Breast epithelium (tissue), 4 donors: Measurements from ENCODE around the gene SAFB. TPM values are rescaled to one million over a fixed set of nuclear protein-coding genes. Genes with fewer than 3 reads are reported as not detected.
A peak's percentile ranks its signal among the peaks of the same experiment; 100 is the strongest.

Experiments used
- DNase-seq, 2 donors: peaks; one replicate each; pipeline ENCODE4 v3.0.0-alpha.2; 2019; ENCODE audit warnings: low spot score in 2 of 2
- H3K27ac ChIP-seq, 2 donors: fragments of 200-600 bp; sonication (generic) in 1 of 2; one replicate each; pipeline ENCODE4 v1.5.1; 2016 to 2019; ENCODE audit warnings: mild to moderate bottlenecking in 1 of 2
- H3K27me3 ChIP-seq, 2 donors: fragments of 200-600 bp; sonication (generic) in 1 of 2; one replicate each; pipeline versions ENCODE4 v1.5.1 to v1.6.0; 2017 to 2019; ENCODE audit warnings: control low read depth in 1 of 2, mild to moderate bottlenecking in 1 of 2
- H3K36me3 ChIP-seq: fragments of 200-600 bp; one replicate; pipeline ENCODE4 v1.5.1; 2019
- H3K4me1 ChIP-seq, 2 donors: fragments of 200-600 bp; sonication (generic); one replicate each; pipeline ENCODE4 v1.5.1; 2016 to 2019; ENCODE audit warnings: control low read depth in 1 of 2
- H3K4me3 ChIP-seq, 3 donors: fragments of 200-600 bp; sonication (generic); 1 replicate in 2 of 3; 2 replicates in 1 of 3; pipeline ENCODE4 v1.5.1; 2016 to 2019; ENCODE audit warnings: mild to moderate bottlenecking in 3 of 3, moderate library complexity in 2 of 3
- H3K9me3 ChIP-seq, 2 donors: fragments of 200-600 bp; sonication (generic) in 1 of 2; one replicate each; pipeline ENCODE4 v1.5.1; 2016 to 2019; ENCODE audit warnings: control low read depth in 1 of 2
- CTCF ChIP-seq, 3 donors: fragments of 450-650 bp; IDR thresholded peaks; one replicate each; pipeline ENCODE4 v1.5.1; 2016 to 2017; ENCODE audit warnings: antibody characterized with exemption in 3 of 3, mild to moderate bottlenecking in 3 of 3, moderate library complexity in 3 of 3
- POLR2A ChIP-seq: fragments of 450-650 bp; IDR thresholded peaks from one replicate; pipeline ENCODE4 v1.6.1; 2016; ENCODE audit warnings: antibody characterized with exemption, mild to moderate bottlenecking, moderate library complexity
- POLR2AphosphoS5 ChIP-seq, 3 donors: sonication (generic); formaldehyde crosslinking; IDR thresholded peaks; one replicate each; pipeline ENCODE4 v1.6.1; 2017; ENCODE audit warnings: antibody characterized with exemption in 3 of 3
- intact Hi-C: fragments of 100-400 bp; cut with DNase I; formaldehyde crosslinking; loops from one replicate; pipeline ENCODE4 v1.15.1; 2023; ENCODE audit warnings: low total_unique reads
- total RNA-seq, 3 donors: library from RNA; depleted of rRNA; stranded (reverse); fragments of >200 nt; gene quantifications; one replicate each; pipeline ENCODE4 v1.1.0, GENCODE V29; 2016

SAFB gene
- total RNA-seq, 3 donors from 2014 or later = 64.2 to 112 (median 111) TPM

GRCh38 chr19:5690955-5691821, 68.3 kb downstream of the SAFB start:
- peaks cover 7 to 8% of the 10 kb centered on the region in 2 donors for H3K4me1 ChIP-seq
- H3K36me3 ChIP-seq = peaks cover 10% of the 10 kb centered on the region
- peak; percentile 63 to 68 for DNase-seq
- TF ChIP-seq CTCF (IDR thresholded peaks at IDR 0.05) (no peak), POLR2AphosphoS5 (IDR thresholded peaks at IDR 0.05) (peak in 1 of 3 donors; percentile 7)
- H3K27ac ChIP-seq = peak overlapping the region; percentile 97
- H3K9me3 ChIP-seq = no peaks in the 10 kb centered on the region
- intact Hi-C loops = loop anchor here (10.0 kb wide), 1 partner anchor 1054 kb away; no protein-coding TSS in a partner anchor
- no peaks in the 10 kb centered on the region for H3K27me3 ChIP-seq
- H3K4me3 ChIP-seq = peak overlapping the region; percentile 81 to 99 (median 85)

- H3K9me3 ChIP-seq = no peaks in the 10 kb centered on the region
- TF ChIP-seq POLR2AphosphoS5 (IDR thresholded peaks at IDR 0.05) = no peak
- TF ChIP-seq POLR2A = no peak
- no peak for TF ChIP-seq CTCF (IDR thresholded peaks at IDR 0.05)
- peaks cover 7 to 8% of the 10 kb centered on the region in 2 donors for H3K4me1 ChIP-seq
- H3K27me3 ChIP-seq = no peaks in the 10 kb centered on the region
- DNase-seq = no peak
- intact Hi-C loops = loop anchor here (10.0 kb wide), 1 partner anchor 1053 kb away; no protein-coding TSS in a partner anchor
- H3K4me3 ChIP-seq = peak overlapping the region; percentile 81 to 99 (median 85)
- H3K36me3 ChIP-seq = peaks cover 10% of the 10 kb centered on the region
- H3K27ac ChIP-seq = peak overlapping the region; percentile 97
Observed at GRCh38 chr19:5691822-5692722, 69.2 kb downstream of the SAFB start.

GRCh38 chr19:5692723-5693194, 69.9 kb downstream of the SAFB start:
- TF ChIP-seq POLR2A (no peak), CTCF (IDR thresholded peaks at IDR 0.05) (no peak), POLR2AphosphoS5 (IDR thresholded peaks at IDR 0.05) (no peak)
- peaks cover 10% of the 10 kb centered on the region for H3K36me3 ChIP-seq
- H3K4me1 ChIP-seq = peaks cover 7 to 8% of the 10 kb centered on the region in 2 donors
- H3K27me3 ChIP-seq = no peaks in the 10 kb centered on the region
- H3K4me3 ChIP-seq = peak overlapping the region in 1 of 3 donors; percentile 99
- no peak for DNase-seq
- peak overlapping the region; percentile 50 to 97 for H3K27ac ChIP-seq
- intact Hi-C loops = loop anchor here (10.0 kb wide), 1 partner anchor 1052 kb away; no protein-coding TSS in a partner anchor
- H3K9me3 ChIP-seq = no peaks in the 10 kb centered on the region

GRCh38 chr19:5693195-5694166, 70.6 kb downstream of the SAFB start:
- intact Hi-C loops = loop anchor here (10.0 kb wide), 1 partner anchor 1051 kb away; no protein-coding TSS in a partner anchor
- H3K27ac ChIP-seq = peak overlapping the region; percentile 50 to 97
- H3K27me3 ChIP-seq = no peaks in the 10 kb centered on the region
- H3K4me3 ChIP-seq = no peak overlapping the region
- H3K36me3 ChIP-seq = peaks cover 10% of the 10 kb centered on the region
- H3K9me3 ChIP-seq = no peaks in the 10 kb centered on the region
- TF ChIP-seq POLR2AphosphoS5 (IDR thresholded peaks at IDR 0.05) = no peak
- TF ChIP-seq POLR2A = no peak
- TF ChIP-seq CTCF (IDR thresholded peaks at IDR 0.05) = no peak
- DNase-seq = no peak
- peaks cover 7 to 8% of the 10 kb centered on the region in 2 donors for H3K4me1 ChIP-seq
